Upper lobe of left lung (tissue), 6 donors: ENCODE data around the gene IL23R. TPM values are rescaled to one million over a fixed set of nuclear protein-coding genes. Genes with fewer than 3 reads are reported as not detected.

Experiments
- ATAC-seq, 2 donors: fragments of 200-7000 bp; cut with Tn5 transposase; one replicate each; pipeline ENCODE4 v1.9.1; 2022; ENCODE audit warnings: mild to moderate bottlenecking in 2 of 2, moderate library complexity in 2 of 2; ENCODE audit not compliant: low FRiP score in 2 of 2
- DNase-seq, 2 donors: peaks; one replicate each; pipeline ENCODE4 v3.0.0-alpha.2; 2019 to 2020
- H3K27ac ChIP-seq, 4 donors: fragments of 200-600 bp; sonication (generic); one replicate each; pipeline ENCODE4 v1.5.1; 2016 to 2019
- H3K27me3 ChIP-seq, 4 donors: fragments of 200-600 bp; sonication (generic); one replicate each; pipeline ENCODE4 v1.5.1; 2017 to 2019
- H3K36me3 ChIP-seq, 4 donors: fragments of 200-600 bp; sonication (generic); one replicate each; pipeline ENCODE4 v1.5.1; 2016 to 2019
- H3K4me1 ChIP-seq, 4 donors: fragments of 200-600 bp; sonication (generic); one replicate each; pipeline ENCODE4 v1.5.1; 2018 to 2019
- H3K4me3 ChIP-seq, 4 donors: fragments of 200-600 bp; sonication (generic); one replicate each; pipeline ENCODE4 v1.5.1; 2017 to 2019; ENCODE audit warnings: mild to moderate bottlenecking in 2 of 4, moderate library complexity in 1 of 4
- H3K9me3 ChIP-seq, 4 donors: fragments of 200-600 bp; sonication (generic); one replicate each; pipeline ENCODE4 v1.5.1; 2018 to 2019
- CTCF ChIP-seq, 6 experiments: fragments of 450-650 bp in 4 of 6; fragments of 200-600 bp in 2 of 6; sonication (generic) in 2 of 6; IDR thresholded peaks; one replicate each; pipeline ENCODE4 v1.5.1; 2016 to 2019; ENCODE audit warnings: antibody characterized with exemption in 6 of 6
- EP300 ChIP-seq, 4 donors: sonication (generic); formaldehyde crosslinking; IDR thresholded peaks; one replicate each; pipeline ENCODE4 v1.5.1; 2017; ENCODE audit warnings: antibody characterized with exemption in 4 of 4, control low read depth in 2 of 4
- POLR2A ChIP-seq, 4 donors: fragments of 450-650 bp; IDR thresholded peaks; one replicate each; pipeline ENCODE4 v1.5.1; 2016 to 2017; ENCODE audit warnings: antibody characterized with exemption in 4 of 4, mild to moderate bottlenecking in 2 of 4
- POLR2AphosphoS5 ChIP-seq, 2 donors: sonication (generic); formaldehyde crosslinking; IDR thresholded peaks; one replicate each; pipeline ENCODE4 v1.5.1; 2017; ENCODE audit warnings: antibody characterized with exemption in 2 of 2
- WGBS, 2 donors: methylation state at CpG; one replicate each; pipeline ENCODE4 v1.1.5; 2017 to 2018; 5-methylcytosine and 5-hydroxymethylcytosine counted together
- total RNA-seq, 6 donors: library from RNA; depleted of rRNA in 4 of 6; stranded (reverse); fragments of >200 nt in 4 of 6; gene quantifications; one replicate each; pipeline versions ENCODE4 v1.1.0 to v1.2.1, GENCODE V29; 2016 to 2021
- donor health status: DM: no; HTN: no; CAD: no; lungs with moderate emphysema.
- donor health status: DM: no; HTN: yes; CAD: no; lungs with severe emphysema.

Gene IL23R
- total RNA-seq, 6 donors from 2014 or later: 0.29 to 0.79 (median 0.37) TPM; not detected in 2

GRCh38 chr1:67159233-67159632, 7.0 kb upstream of the IL23R start:
- Histone ChIP-seq H3K27ac (no peak overlapping the region), H3K9me3 (no peaks in the 10 kb centered on the region), H3K4me3 (no peak overlapping the region), H3K27me3 (no peaks in the 10 kb centered on the region), H3K4me1 (no peaks in the 10 kb centered on the region), H3K36me3 (no peaks in the 10 kb centered on the region)
- ATAC-seq: no peak
- no peak for DNase-seq
- TF ChIP-seq CTCF (IDR thresholded peaks at IDR 0.05) (no peak), POLR2AphosphoS5 (IDR thresholded peaks at IDR 0.05) (no peak), EP300 (IDR thresholded peaks at IDR 0.05) (no peak), POLR2A (IDR thresholded peaks at IDR 0.05) (no peak)
- WGBS, 2 donors: 64 to 65% methylated on average over 2 of the region's 2 CpGs

DNA sequence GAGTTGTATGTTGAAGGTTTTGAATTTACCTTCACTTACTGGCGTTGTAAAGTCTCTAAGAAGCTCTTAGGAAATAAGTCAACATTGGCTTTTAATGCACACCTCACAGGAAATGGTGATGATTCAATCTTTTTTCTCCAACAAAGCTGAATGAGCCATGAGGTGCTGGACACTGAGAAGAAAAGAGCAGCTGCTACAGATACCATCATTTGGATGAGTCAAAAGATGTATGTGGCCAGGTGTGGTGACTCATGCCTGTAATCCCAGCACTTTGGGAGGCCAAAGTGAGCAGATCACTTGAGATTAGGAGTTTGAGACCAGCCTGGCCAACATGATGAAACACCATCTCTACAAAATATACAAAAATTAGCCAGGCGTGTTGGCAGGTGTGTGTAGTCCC, 3.3 kb upstream of the IL23R start:
- TF ChIP-seq CTCF (IDR thresholded peaks at IDR 0.05): no peak
- no peak for TF ChIP-seq EP300 (IDR thresholded peaks at IDR 0.05)
- TF ChIP-seq POLR2A (IDR thresholded peaks at IDR 0.05): no peak
- TF ChIP-seq POLR2AphosphoS5 (IDR thresholded peaks at IDR 0.05): no peak
- Histone ChIP-seq H3K27ac (no peak overlapping the region), H3K9me3 (no peaks in the 10 kb centered on the region), H3K27me3 (no peaks in the 10 kb centered on the region), H3K36me3 (no peaks in the 10 kb centered on the region), H3K4me1 (no peaks in the 10 kb centered on the region), H3K4me3 (no peak overlapping the region)
- ATAC-seq (no peak), DNase-seq (no peak)
- 81 to 83% methylated on average over 2 of the region's 2 CpGs for WGBS, 2 donors

GRCh38 chr1:67165468-67166041, 699 bp upstream of the IL23R start:
- no peak for TF ChIP-seq POLR2AphosphoS5 (IDR thresholded peaks at IDR 0.05)
- no peak for TF ChIP-seq CTCF (IDR thresholded peaks at IDR 0.05)
- no peak for TF ChIP-seq POLR2A (IDR thresholded peaks at IDR 0.05)
- TF ChIP-seq EP300 (IDR thresholded peaks at IDR 0.05): no peak
- WGBS, 2 donors: 91 to 92% methylated on average over 4 of the region's 4 CpGs
- ATAC-seq (no peak), DNase-seq (no peak)
- H3K36me3 ChIP-seq: no peaks in the 10 kb centered on the region
- no peaks in the 10 kb centered on the region for H3K27me3 ChIP-seq
- H3K4me3 ChIP-seq: no peak overlapping the region
- H3K4me1 ChIP-seq: no peaks in the 10 kb centered on the region
- no peak overlapping the region for H3K27ac ChIP-seq
- H3K9me3 ChIP-seq: no peaks in the 10 kb centered on the region

GRCh38 chr1:67169496-67169895, 3.2 kb downstream of the IL23R start:
- Histone ChIP-seq H3K9me3 (no peaks in the 10 kb centered on the region), H3K36me3 (no peaks in the 10 kb centered on the region), H3K4me1 (no peaks in the 10 kb centered on the region), H3K27ac (no peak overlapping the region), H3K4me3 (no peak overlapping the region), H3K27me3 (no peaks in the 10 kb centered on the region)
- DNase-seq: no peak
- no peak for TF ChIP-seq POLR2AphosphoS5 (IDR thresholded peaks at IDR 0.05)
- no peak for TF ChIP-seq EP300 (IDR thresholded peaks at IDR 0.05)
- TF ChIP-seq POLR2A (IDR thresholded peaks at IDR 0.05): no peak
- TF ChIP-seq CTCF (IDR thresholded peaks at IDR 0.05): no peak
- ATAC-seq: no peak
- WGBS, 2 donors: 68 to 69% methylated on average over 2 of the region's 2 CpGs

- TF ChIP-seq EP300 (IDR thresholded peaks at IDR 0.05): no peak
- no peak for TF ChIP-seq POLR2AphosphoS5 (IDR thresholded peaks at IDR 0.05)
- no peak for TF ChIP-seq POLR2A (IDR thresholded peaks at IDR 0.05)
- no peak for TF ChIP-seq CTCF (IDR thresholded peaks at IDR 0.05)
- no peak for DNase-seq
- WGBS, 2 donors: 50 to 56% methylated on average over 3 of the region's 3 CpGs
- Histone ChIP-seq H3K36me3 (no peaks in the 10 kb centered on the region), H3K9me3 (no peaks in the 10 kb centered on the region), H3K4me3 (no peak overlapping the region), H3K27me3 (no peaks in the 10 kb centered on the region), H3K4me1 (no peaks in the 10 kb centered on the region), H3K27ac (no peak overlapping the region)
- ATAC-seq: no peak
These were observed 3.7 kb downstream of the IL23R start for GRCh38 chr1:67169932-67170331.
